IPS-11a (cell line): ENCODE data around the gene SLC37A2.

ENCODE experiments used
- H3K4me3 ChIP-seq: one replicate; pipeline ENCODE4 v1.5.1; 2013; ENCODE audit warnings: low read depth, low read length, control low read depth

SLC37A2 gene

GRCh38 chr11:125102510-125102909 lies 39.4 kb downstream of the SLC37A2 start:
- no peak overlapping the region for H3K4me3 ChIP-seq

GRCh38 chr11:125105926-125106325 lies 42.8 kb downstream of the SLC37A2 start:
- H3K4me3 ChIP-seq, result no peak overlapping the region

- H3K4me3 ChIP-seq, result no peak overlapping the region
These were observed 45.4 kb downstream of the SLC37A2 start for GRCh38 chr11:125108469-125108868.

GRCh38 chr11:125110506-125110905 lies 47.4 kb downstream of the SLC37A2 start:
- H3K4me3 ChIP-seq, result no peak overlapping the region

GRCh38 chr11:125111001-125111342 lies 47.9 kb downstream of the SLC37A2 start:
- H3K4me3 ChIP-seq, result peak overlapping the region; percentile 86

- H3K4me3 ChIP-seq, result peak within 1 kb of the TSS; percentile 86
These were observed 48.5 kb downstream of the SLC37A2 start, which contains the start of gene TMEM218 for GRCh38 chr11:125111343-125112207. Gene TMEM218 (minus strand): TSS chr11:125111626. CDS start chr11:125102241, 9,385 bp downstream.

GRCh38 chr11:125112208-125112604 lies 49.1 kb downstream of the SLC37A2 start:
- H3K4me3 ChIP-seq, result no peak overlapping the region

- no peak overlapping the region for H3K4me3 ChIP-seq
These were observed 51.4 kb downstream of the SLC37A2 start for GRCh38 chr11:125114518-125114917.

GRCh38 chr11:125117429-125117828 lies 54.3 kb downstream of the SLC37A2 start:
- H3K4me3 ChIP-seq, result no peak overlapping the region

GRCh38 chr11:125123194-125123946 lies 60.3 kb downstream of the SLC37A2 start:
- H3K4me3 ChIP-seq, result no peak overlapping the region

GRCh38 chr11:125123947-125124617 lies 61.0 kb downstream of the SLC37A2 start:
- H3K4me3 ChIP-seq, result no peak overlapping the region

GRCh38 chr11:125124618-125124992 lies 61.5 kb downstream of the SLC37A2 start:
- H3K4me3 ChIP-seq, result no peak overlapping the region

GRCh38 chr11:125128450-125128849 lies 65.3 kb downstream of the SLC37A2 start:
- no peak overlapping the region for H3K4me3 ChIP-seq

- H3K4me3 ChIP-seq, result no peak overlapping the region
These were observed 66.3 kb downstream of the SLC37A2 start for GRCh38 chr11:125129316-125129993.

GRCh38 chr11:125132071-125132470 lies 69.0 kb downstream of the SLC37A2 start:
- H3K4me3 ChIP-seq, result no peak overlapping the region

GRCh38 chr11:125132596-125132995 lies 69.5 kb downstream of the SLC37A2 start:
- H3K4me3 ChIP-seq, result no peak overlapping the region

GRCh38 chr11:125136001-125136400 lies 72.9 kb downstream of the SLC37A2 start:
- H3K4me3 ChIP-seq, result no peak overlapping the region

GRCh38 chr11:125138966-125139365 lies 75.9 kb downstream of the SLC37A2 start:
- H3K4me3 ChIP-seq, result no peak overlapping the region

GRCh38 chr11:125139778-125140177 lies 76.7 kb downstream of the SLC37A2 start:
- no peak overlapping the region for H3K4me3 ChIP-seq
